Fibroblast of peridontal ligament (primary cell): ENCODE measurements around the gene COP1.

Experiments used
- DNase-seq: peaks from one replicate; pipeline ENCODE4 v3.0.0-alpha.2; 2010; ENCODE audit errors: extremely low read depth

Gene COP1

DNA sequence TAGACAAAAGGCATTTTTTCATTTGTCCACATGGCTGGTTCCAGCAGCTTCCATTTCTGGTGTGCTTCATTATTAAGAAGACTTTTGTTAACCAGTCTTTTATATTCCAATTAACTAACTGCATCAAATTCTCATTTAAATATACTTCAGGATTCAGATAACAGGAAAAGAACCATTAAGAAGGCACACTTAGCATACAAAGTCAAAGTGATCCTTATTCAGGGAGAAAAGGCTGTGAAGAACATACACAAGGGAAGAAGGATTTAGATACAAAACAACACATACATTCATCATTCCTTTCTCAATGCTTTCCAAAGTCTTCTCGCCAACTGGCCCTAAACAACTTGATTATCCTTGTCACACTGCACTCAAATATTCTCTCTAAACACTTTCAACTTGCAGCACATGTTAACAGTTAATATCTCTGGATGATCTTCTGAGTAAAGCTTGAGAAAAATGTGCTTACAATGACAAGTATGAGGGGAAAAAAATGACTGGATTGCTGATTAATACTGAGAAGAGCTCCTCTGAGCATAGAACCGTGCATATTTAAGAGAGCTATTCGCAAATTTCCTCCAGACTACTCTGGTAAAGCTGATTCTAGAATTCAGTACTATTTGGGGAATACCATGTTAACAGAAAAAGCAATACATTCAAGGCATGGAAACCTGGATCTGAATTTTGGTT lies 238.5 kb downstream of the COP1 start:
- DNase-seq = peak; percentile 53

DNA sequence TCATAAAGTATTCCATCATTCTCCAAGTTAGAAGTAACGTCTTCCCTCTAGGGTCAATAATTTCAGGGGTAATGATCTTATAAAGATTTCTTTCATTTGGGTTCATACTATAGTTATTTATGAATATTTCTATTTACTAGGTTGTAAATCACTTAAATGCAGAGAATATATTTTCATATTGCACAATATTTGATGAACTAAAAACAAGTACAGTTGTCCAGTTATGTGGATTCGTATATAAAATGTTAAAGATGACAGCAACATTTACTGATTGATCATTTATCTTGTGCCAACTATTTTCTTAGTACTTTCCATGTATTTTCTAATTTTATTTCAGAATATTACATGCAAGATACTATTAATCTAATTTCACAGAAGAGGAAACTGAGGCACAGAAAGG lies 243.3 kb downstream of the COP1 start:
- no peak for DNase-seq

DNA sequence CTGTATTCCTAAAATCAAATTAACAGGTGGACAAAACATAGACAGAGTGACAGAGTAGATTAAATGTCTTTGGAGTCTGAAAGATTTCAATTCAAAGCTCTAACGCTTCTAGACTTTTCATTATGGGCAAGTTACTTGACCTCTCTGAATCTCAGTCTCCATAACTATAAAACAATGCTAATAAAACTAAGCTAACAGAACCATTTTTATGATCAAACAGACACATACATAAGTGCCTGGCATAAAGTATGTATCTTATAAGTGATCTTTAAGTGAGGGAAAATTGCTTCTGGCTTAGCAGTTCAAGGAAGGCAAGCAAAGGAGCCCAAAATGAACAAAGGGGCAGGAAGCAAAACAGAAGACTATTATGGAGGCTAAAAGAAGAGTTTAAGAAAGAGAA lies 246.9 kb downstream of the COP1 start:
- DNase-seq = no peak

GRCh38 chr1:175951627-175952026 lies 255.5 kb downstream of the COP1 start:
- DNase-seq = no peak

DNA sequence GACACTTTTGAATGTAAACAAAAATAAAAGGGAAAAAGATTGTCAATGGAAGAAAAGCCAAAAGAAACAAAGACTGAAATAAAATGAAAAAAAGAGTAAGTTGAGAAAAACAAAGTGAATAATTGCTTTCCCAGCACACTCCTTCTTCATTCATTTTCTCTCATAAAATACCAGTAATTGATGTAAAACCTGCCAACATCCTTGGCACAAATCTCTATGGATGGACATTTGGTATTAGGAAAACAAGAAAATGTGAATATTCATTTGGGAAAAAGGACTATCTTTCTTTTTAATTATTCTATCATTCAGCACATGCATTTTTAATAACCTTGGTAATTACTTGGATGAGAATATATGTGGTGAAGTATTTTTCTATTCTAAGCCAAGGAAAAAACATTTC lies 259.3 kb downstream of the COP1 start:
- DNase-seq = no peak

DNA sequence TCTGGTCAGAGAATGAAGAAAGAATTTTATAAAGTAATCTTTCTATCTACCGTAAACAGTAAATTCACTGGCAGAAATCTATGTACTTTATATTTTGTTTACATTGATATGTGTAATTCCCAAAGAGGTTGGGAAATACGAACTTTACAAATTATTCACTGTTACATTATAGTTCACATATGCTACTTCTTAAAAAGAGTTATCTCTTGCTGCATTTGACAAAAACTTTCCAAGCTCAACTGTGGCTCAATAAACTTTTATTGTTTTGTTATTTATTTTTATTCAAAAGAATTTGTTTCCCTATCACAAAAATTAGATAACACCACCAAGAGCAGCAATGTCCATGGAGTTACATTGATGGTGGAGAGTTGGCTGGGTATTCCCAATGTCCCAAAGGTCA lies 262.5 kb downstream of the COP1 start:
- no peak for DNase-seq

DNA sequence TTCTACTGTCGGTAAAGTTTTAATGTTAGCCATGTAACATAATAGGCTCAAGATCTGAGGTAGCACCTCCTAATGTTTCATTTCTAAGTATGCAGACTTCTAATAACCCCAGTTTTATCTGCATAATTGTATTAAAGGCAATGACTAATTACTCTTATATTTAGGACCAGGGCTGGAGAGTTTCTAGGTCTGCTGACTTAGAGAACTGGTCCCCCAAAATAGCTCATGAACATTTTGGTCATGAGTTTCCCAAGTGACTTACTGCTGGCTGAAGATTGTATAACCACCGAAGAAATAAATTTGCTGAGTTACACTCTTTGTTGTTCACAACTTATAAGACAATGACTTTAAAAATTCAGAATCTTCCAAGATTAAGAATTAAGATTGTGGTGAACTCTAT lies 265.9 kb downstream of the COP1 start:
- DNase-seq = no peak

DNA sequence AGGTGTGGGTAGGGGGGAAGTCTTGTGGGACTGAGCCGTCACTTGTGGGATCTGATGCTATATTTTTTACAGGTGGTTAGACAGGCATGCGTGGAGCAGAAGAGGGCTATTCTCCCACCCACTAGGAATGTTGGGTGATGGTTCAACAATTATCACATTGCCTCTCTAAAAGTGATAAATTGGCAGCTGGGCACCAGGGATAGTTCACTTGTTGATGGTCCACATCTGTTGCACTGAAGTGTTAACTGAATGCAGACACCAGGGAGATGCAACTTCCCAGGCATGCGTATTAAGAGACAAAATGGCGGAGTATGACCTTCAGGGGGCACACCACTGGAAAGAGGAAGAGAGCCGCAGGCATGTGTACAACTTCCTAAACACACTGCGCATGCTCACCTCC lies 270.4 kb downstream of the COP1 start:
- DNase-seq = no peak

DNA sequence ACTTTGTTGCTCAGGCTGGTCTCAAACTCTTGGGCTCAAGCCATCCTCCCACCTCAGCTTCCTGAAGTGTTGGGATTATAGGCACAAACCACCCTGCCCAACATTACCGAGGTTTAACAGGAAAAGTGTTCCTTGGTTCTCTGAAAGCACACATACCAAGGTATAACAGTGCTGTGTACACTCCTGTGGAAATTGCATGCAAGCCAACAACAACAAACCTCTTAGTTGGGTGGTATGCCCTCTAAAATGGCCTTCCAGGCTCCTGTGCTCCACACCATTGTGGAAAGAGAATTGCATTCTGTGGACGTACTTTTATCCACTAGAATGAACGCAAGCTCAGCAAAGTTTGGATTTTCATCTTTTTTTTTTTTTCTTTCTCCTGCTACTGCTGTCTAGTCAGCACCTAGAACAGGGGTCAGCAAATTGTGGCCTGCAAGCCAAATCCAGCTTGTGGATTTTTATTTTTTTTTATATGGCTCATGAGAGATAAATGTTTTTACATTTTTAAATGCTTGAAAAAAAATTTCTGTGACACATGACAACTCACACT lies 271.4 kb downstream of the COP1 start:
- no peak for DNase-seq

- DNase-seq = no peak
Observed at GRCh38 chr1:175935166-175935565, 271.9 kb downstream of the COP1 start.

- DNase-seq = peak; percentile 61
Observed at GRCh38 chr1:175933801-175934200, 273.3 kb downstream of the COP1 start.

- peak; percentile 6 for DNase-seq
Observed at GRCh38 chr1:175927944-175928343, 279.1 kb downstream of the COP1 start.

DNA sequence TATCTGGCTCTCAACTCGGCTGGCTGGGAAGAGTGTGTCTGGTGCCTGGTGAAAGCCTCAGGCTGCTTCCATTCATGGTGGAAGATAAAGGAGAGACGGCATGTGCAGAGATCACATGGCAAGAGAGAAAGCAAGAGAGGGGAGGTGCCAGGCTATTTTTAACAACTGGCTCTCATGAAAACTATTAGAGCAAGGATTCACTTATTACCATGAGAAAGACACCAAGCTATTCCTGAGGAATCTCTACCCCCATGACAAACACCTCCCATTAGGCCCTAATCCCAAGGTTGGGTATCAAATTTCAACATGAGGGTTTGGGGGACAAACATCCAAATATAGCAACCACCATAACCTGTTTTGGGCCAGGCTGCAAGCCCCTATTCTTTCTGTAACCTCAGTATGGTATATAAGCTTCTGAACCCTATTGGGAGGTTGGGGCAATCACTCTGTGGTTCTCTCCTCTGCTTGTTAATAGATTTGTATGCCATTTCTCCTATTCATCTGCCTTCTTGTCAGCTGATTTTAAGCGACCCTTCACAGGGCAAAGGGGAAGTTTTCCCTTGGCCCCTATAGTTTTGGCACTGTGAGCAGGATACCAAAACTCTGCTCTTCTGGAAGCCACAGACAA lies 284.7 kb downstream of the COP1 start:
- no peak for DNase-seq

GRCh38 chr1:175920381-175920780 lies 286.7 kb downstream of the COP1 start:
- no peak for DNase-seq

- no peak for DNase-seq
Observed at GRCh38 chr1:175919001-175919400, 288.1 kb downstream of the COP1 start.

GRCh38 chr1:175918364-175918801 lies 288.7 kb downstream of the COP1 start:
- no peak for DNase-seq

DNA sequence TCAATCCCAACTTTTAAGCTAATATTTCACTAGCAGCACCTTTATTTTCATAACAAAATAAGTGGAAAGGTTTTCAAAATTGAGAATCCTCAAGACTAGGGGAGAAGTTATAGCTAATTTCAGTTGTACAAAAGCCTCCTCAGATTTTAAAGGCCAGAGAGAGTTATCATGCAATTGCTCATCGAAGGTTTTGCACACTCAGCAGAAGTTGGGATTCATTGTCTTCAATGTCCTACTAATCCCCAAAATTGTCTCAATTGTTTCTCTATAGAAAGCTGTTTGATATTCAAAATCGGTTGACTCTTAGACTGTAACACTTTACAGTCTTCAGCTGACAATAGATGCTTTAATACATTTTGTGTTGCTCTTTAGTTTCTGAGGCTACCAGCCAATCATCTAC lies 293.0 kb downstream of the COP1 start:
- DNase-seq = no peak

- DNase-seq = peak; percentile 5
Observed at GRCh38 chr1:175911138-175911537, 295.9 kb downstream of the COP1 start.

DNA sequence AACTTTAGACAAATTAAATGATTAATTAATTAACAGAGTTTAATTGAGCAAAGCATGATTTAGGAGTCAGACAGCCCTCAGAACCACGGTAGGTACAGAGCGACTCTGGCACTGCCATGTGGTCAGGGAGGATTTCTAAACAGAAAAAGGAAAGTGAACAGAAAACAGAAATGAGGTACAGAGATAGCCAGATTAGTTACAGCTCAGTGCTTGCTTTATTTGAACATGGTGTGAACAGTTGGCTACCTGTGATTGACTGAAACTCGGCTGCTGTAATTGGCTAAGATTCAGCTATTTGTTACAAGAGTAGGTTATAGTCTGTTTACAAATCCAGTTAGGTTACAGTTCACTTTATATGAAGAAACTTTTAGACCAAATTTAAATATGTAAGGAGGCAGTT lies 300.7 kb downstream of the COP1 start:
- DNase-seq = no peak

GRCh38 chr1:175904808-175905207 lies 302.3 kb downstream of the COP1 start:
- DNase-seq = no peak

DNA sequence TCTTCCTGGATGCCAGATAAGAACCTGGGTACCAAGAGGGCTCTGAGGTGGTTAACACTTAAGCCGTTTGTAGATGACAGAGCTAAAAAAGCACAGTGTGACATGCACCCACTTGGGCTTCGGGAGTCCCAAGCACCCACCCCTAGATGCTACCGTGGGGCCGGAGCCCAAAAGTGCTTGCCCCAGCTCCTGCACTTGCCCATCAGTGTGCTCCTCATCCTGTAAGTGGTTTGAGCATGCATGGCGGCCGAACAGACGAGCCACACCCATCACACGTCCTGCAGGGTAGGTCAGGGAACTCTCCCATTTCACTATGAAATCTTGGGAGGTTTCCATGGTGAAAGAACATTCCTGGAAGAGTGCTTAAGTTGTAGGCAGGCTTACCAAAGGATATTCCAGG lies 304.8 kb downstream of the COP1 start:
- no peak for DNase-seq

GRCh38 chr1:175901076-175901836 lies 305.8 kb downstream of the COP1 start:
- DNase-seq = no peak

DNA sequence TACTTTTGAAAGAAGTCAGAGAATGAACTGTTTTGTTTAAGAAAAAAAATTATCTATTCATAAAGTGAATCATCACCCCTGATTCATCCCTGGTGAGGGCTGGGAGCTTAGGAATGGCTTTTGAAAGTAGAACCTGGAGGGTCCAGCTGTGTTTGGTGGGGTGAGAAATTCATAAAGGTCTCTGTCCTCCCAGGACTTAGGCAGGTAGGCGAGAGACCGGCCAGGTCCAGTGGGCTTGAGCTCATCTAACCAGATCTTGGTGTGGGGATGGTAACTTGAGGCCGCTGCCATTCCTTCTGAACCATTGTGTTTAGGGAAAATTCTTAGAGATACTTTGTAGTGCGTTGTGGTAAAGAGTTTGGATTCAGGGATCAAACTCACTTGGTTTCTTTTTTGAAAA lies 306.9 kb downstream of the COP1 start:
- DNase-seq = no peak
